ENCODE measurements around the gene STK40. TPM values are rescaled to one million over a fixed set of nuclear protein-coding genes. Genes with fewer than 3 reads are reported as not detected.

Gene STK40
- total RNA-seq, 1 donor from 2014 or later, result 45.0 TPM

GRCh38 chr1:36307601-36308330 lies 78.0 kb downstream of the STK40 start:
- no peaks in the 10 kb centered on the region for H3K27me3 Mint-ChIP-seq (ENCODE audit: unreplicated experiment)
- peaks cover 16% of the 10 kb centered on the region for H3K4me1 Mint-ChIP-seq (ENCODE audit: unreplicated experiment)
- H3K36me3 Mint-ChIP-seq (ENCODE audit: unreplicated experiment), result peaks cover 17% of the 10 kb centered on the region
- H3K9me3 Mint-ChIP-seq (ENCODE audit: unreplicated experiment), result no peaks in the 10 kb centered on the region
- TF ChIP-seq CTCF (IDR thresholded peaks at IDR 0.05), result no peak
- no peak overlapping the region for H3K27ac Mint-ChIP-seq (ENCODE audit: unreplicated experiment)
- H3K4me3 Mint-ChIP-seq (ENCODE audit: unreplicated experiment), result peak overlapping the region; percentile 93
- no peak for DNase-seq (ENCODE audit: extremely low spot score, unreplicated experiment)

- no peaks in the 10 kb centered on the region for H3K27me3 Mint-ChIP-seq (ENCODE audit: unreplicated experiment)
- peaks cover 16% of the 10 kb centered on the region for H3K4me1 Mint-ChIP-seq (ENCODE audit: unreplicated experiment)
- H3K4me3 Mint-ChIP-seq (ENCODE audit: unreplicated experiment), result peak overlapping the region; percentile 93
- no peaks in the 10 kb centered on the region for H3K9me3 Mint-ChIP-seq (ENCODE audit: unreplicated experiment)
- TF ChIP-seq CTCF (IDR thresholded peaks at IDR 0.05), result no peak
- peak overlapping the region; percentile 87 for H3K27ac Mint-ChIP-seq (ENCODE audit: unreplicated experiment)
- peak; percentile 96 for DNase-seq (ENCODE audit: extremely low spot score, unreplicated experiment)
- H3K36me3 Mint-ChIP-seq (ENCODE audit: unreplicated experiment), result peaks cover 20% of the 10 kb centered on the region
Observed at GRCh38 chr1:36306902-36307456, 78.7 kb downstream of the STK40 start.

- H3K9me3 Mint-ChIP-seq (ENCODE audit: unreplicated experiment), result no peaks in the 10 kb centered on the region
- peak within 1 kb of the TSS; percentile 93 for H3K4me3 Mint-ChIP-seq (ENCODE audit: unreplicated experiment)
- H3K36me3 Mint-ChIP-seq (ENCODE audit: unreplicated experiment), result peaks cover 21% of the 10 kb centered on the region
- H3K4me1 Mint-ChIP-seq (ENCODE audit: unreplicated experiment), result peaks cover 16% of the 10 kb centered on the region
- TF ChIP-seq CTCF (IDR thresholded peaks at IDR 0.05), result peak; percentile 26
- H3K27ac Mint-ChIP-seq (ENCODE audit: unreplicated experiment), result peak within 1 kb of the TSS; percentile 87
- H3K27me3 Mint-ChIP-seq (ENCODE audit: unreplicated experiment), result no peaks in the 10 kb centered on the region
- DNase-seq (ENCODE audit: extremely low spot score, unreplicated experiment), result no peak
Observed at GRCh38 chr1:36306210-36306901, 79.4 kb downstream of the STK40 start, which contains the start of gene SH3D21. SH3D21 (plus strand) TSS chr1:36306368; CDS start chr1:36306421, 53 bp downstream.

GRCh38 chr1:36305915-36306209 lies 79.9 kb downstream of the STK40 start:
- H3K4me1 Mint-ChIP-seq (ENCODE audit: unreplicated experiment), result peaks cover 17% of the 10 kb centered on the region
- H3K36me3 Mint-ChIP-seq (ENCODE audit: unreplicated experiment), result peaks cover 25% of the 10 kb centered on the region
- H3K27me3 Mint-ChIP-seq (ENCODE audit: unreplicated experiment), result no peaks in the 10 kb centered on the region
- TF ChIP-seq CTCF (IDR thresholded peaks at IDR 0.05), result no peak
- H3K27ac Mint-ChIP-seq (ENCODE audit: unreplicated experiment), result peak overlapping the region; percentile 79
- no peak for DNase-seq (ENCODE audit: extremely low spot score, unreplicated experiment)
- peak overlapping the region; percentile 93 for H3K4me3 Mint-ChIP-seq (ENCODE audit: unreplicated experiment)
- no peaks in the 10 kb centered on the region for H3K9me3 Mint-ChIP-seq (ENCODE audit: unreplicated experiment)

Data from osteocyte (in vitro differentiated cells).